Gastrocnemius medialis (tissue), 4 donors: ENCODE data around the gene PSMB8.

Experiments used
- POLR2A ChIP-seq, 2 donors: fragments of 450-650 bp; IDR thresholded peaks; one replicate each; pipeline ENCODE4 v1.6.1; 2017; ENCODE audit warnings: antibody characterized with exemption in 2 of 2, mild to moderate bottlenecking in 2 of 2, moderate library complexity in 2 of 2
- TF ChIP-seq, protein P1 (sequence below), 5 experiments: fragments of 450-650 bp in 3 of 5; fragments of 200-600 bp in 2 of 5; sonication (generic) in 2 of 5; IDR thresholded peaks in 4 of 5; conservative IDR thresholded peaks in 1 of 5; 1 replicate in 4 of 5; 2 replicates in 1 of 5; pipeline ENCODE4 v1.5.1; 2016 to 2019; ENCODE audit warnings: antibody characterized with exemption in 5 of 5, mild to moderate bottlenecking in 3 of 5, moderate library complexity in 3 of 5

DNA sequence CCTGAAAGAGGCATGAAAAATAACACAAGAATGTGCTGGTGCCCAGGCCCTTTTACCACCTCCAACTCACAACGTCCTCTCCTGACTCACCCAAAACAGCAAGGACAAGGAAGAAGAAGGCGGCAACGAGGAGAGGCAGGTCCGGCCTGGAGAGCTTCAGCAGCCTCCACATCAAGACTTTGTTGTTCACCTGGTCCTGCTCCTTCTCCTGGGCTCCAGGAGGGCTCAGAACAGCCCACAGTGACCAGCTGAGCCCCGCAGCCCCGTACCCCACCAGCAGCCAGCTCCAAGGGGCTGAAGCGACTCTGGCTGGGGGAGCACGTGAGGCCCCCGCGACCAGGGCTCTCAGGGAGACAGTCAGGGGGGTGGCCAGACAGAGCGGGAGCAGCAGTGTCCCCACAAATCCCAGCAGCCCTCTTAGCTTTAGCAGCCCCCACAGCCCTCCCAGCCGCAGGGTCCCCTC, 6.2 kb downstream of the PSMB8 start:
- TF ChIP-seq, protein P1, sequence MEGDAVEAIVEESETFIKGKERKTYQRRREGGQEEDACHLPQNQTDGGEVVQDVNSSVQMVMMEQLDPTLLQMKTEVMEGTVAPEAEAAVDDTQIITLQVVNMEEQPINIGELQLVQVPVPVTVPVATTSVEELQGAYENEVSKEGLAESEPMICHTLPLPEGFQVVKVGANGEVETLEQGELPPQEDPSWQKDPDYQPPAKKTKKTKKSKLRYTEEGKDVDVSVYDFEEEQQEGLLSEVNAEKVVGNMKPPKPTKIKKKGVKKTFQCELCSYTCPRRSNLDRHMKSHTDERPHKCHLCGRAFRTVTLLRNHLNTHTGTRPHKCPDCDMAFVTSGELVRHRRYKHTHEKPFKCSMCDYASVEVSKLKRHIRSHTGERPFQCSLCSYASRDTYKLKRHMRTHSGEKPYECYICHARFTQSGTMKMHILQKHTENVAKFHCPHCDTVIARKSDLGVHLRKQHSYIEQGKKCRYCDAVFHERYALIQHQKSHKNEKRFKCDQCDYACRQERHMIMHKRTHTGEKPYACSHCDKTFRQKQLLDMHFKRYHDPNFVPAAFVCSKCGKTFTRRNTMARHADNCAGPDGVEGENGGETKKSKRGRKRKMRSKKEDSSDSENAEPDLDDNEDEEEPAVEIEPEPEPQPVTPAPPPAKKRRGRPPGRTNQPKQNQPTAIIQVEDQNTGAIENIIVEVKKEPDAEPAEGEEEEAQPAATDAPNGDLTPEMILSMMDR (IDR thresholded peaks at IDR 0.05 in 4 of 5, conservative IDR thresholded peaks at IDR 0.05 in 1 of 5) = no peak
- TF ChIP-seq POLR2A (IDR thresholded peaks at IDR 0.05) = no peak
